PFSK-1 (cell line): ENCODE measurements around the gene PIWIL4. TPM values are rescaled to one million over a fixed set of nuclear protein-coding genes. Genes with fewer than 3 reads are reported as not detected.

Experiments used
- FOXP2 ChIP-seq: optimal IDR thresholded peaks from 2 replicates; pipeline ENCODE3; 2011; ENCODE audit warnings: borderline replicate concordance, control low read depth, inconsistent platforms; ENCODE audit not compliant: insufficient read depth; ENCODE audit errors: extremely low read length, extremely low read depth
- POLR2AphosphoS5 ChIP-seq: IDR thresholded peaks from 2 replicates; pipeline ENCODE4 v1.6.1; 2012; ENCODE audit warnings: low read depth, mild to moderate bottlenecking, control low read depth, low read length, moderate library complexity
- REST ChIP-seq, 2 experiments: IDR thresholded peaks; 2 replicates each; pipeline versions ENCODE4 v1.6.1 to v1.8.0; 2011 to 2012; ENCODE audit warnings: low read depth in 2 of 2, low read length in 2 of 2, control low read depth in 1 of 2, inconsistent platforms in 1 of 2, mild to moderate bottlenecking in 1 of 2, moderate library complexity in 1 of 2; ENCODE audit not compliant: insufficient read depth in 1 of 2
- SIN3A ChIP-seq: IDR thresholded peaks from 2 replicates; pipeline ENCODE4 v1.6.1; 2012; ENCODE audit warnings: mild to moderate bottlenecking, low read length, moderate library complexity, borderline replicate concordance; ENCODE audit not compliant: insufficient read depth
- TAF1 ChIP-seq: IDR thresholded peaks from 2 replicates; pipeline ENCODE4 v1.6.1; 2012; ENCODE audit warnings: low read length, control low read depth, borderline replicate concordance; ENCODE audit not compliant: insufficient read depth
- polyA plus RNA-seq: library from polyadenylated mRNA; unstranded; fragments of >200 nt; gene quantifications from one replicate; pipeline ENCODE4 v1.2.1, GENCODE V29; 2012; ENCODE audit warnings: low read depth, missing spikeins; ENCODE audit not compliant: insufficient read length

PIWIL4 gene
- polyA plus RNA-seq = not detected

GRCh38 chr11:94567181-94567670, at the start of gene PIWIL4:
Gene PIWIL4, plus strand, starts transcription at chr11:94567368. Its CDS starts 151 bp downstream, at chr11:94567519.
- no peak for TF ChIP-seq SIN3A
- no peak for TF ChIP-seq REST (IDR thresholded peaks at IDR 0.05; ENCODE audit: insufficient read depth in 1 of 2, low read depth in 2 of 2, low read length in 2 of 2)
- no peak for TF ChIP-seq POLR2AphosphoS5

GRCh38 chr11:94518300-94518699, 48.9 kb upstream of the PIWIL4 start:
- TF ChIP-seq FOXP2 (no peak), SIN3A (no peak), REST (IDR thresholded peaks at IDR 0.05; ENCODE audit: insufficient read depth in 1 of 2, low read depth in 2 of 2, low read length in 2 of 2) (no peak), TAF1 (no peak), POLR2AphosphoS5 (no peak)

GRCh38 chr11:94519478-94520084, 47.6 kb upstream of the PIWIL4 start:
- TF ChIP-seq TAF1 = no peak
- no peak for TF ChIP-seq POLR2AphosphoS5
- no peak for TF ChIP-seq REST (IDR thresholded peaks at IDR 0.05; ENCODE audit: insufficient read depth in 1 of 2, low read depth in 2 of 2, low read length in 2 of 2)
- TF ChIP-seq SIN3A = no peak
- TF ChIP-seq FOXP2 = no peak

GRCh38 chr11:94521684-94522083, 45.5 kb upstream of the PIWIL4 start:
- TF ChIP-seq POLR2AphosphoS5 (no peak), FOXP2 (no peak), SIN3A (no peak), REST (IDR thresholded peaks at IDR 0.05; ENCODE audit: insufficient read depth in 1 of 2, low read depth in 2 of 2, low read length in 2 of 2) (no peak), TAF1 (no peak)

GRCh38 chr11:94524341-94524740, 42.8 kb upstream of the PIWIL4 start:
- no peak for TF ChIP-seq TAF1
- TF ChIP-seq POLR2AphosphoS5 = no peak
- TF ChIP-seq FOXP2 = no peak
- no peak for TF ChIP-seq SIN3A
- TF ChIP-seq REST (IDR thresholded peaks at IDR 0.05; ENCODE audit: insufficient read depth in 1 of 2, low read depth in 2 of 2, low read length in 2 of 2) = no peak
